Activated naive CD8-positive, alpha-beta T cell treated with anti-CD3 and anti-CD28 coated beads, Interleukin-2, amount 50 U/mL, for 16 hours (primary cell): ENCODE measurements around the gene IGLL1.

ENCODE experiments used
- DNase-seq: peaks from one replicate; pipeline ENCODE4 v3.0.0-alpha.2; 2020; ENCODE audit warnings: low read depth, low spot score

Gene IGLL1

DNA sequence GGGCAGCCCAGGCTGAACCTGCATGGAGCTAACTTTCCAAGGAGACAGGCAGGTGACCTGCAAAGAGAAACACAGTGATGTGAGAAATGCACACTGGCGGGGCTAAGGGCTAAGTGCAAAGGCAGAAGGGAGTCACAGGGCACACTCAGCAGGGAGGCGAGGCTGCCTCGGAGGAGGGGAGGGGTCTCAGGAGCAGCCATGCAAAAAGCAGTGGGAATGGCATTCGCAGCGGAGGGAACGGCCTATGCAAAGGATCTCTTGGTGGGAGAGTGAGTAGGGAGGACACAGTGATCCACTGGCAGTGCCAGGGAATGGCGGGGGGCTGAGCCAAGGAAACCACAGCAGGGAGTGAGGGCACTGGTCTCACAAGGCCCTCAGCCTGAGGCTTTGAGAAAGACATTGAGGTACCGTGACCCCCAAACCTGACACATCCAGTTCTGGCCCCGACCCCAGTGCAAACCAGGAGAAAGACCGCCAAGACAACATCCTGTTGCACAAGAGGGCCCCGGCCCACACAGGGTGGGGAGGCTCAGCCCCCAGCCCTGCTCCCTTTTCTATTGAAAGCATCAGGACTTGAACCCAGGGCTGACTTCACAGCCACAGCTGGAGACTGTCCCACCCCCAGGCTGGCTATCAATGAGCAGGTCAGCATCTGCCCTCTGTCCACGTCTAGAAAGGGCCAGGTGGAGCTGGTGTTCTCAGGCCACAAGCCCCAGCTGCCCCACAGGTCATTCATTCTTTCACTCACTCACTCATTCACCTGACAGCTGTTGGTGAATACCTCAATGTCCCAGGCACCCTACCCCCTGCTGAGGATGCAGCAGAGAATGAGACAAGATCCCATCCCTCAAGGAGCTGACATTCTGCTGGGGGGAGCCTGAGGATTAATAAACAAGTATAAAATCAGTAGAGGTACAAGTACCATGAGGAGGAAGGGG is 50.7 kb downstream of the IGLL1 start:
- DNase-seq = no peak

DNA sequence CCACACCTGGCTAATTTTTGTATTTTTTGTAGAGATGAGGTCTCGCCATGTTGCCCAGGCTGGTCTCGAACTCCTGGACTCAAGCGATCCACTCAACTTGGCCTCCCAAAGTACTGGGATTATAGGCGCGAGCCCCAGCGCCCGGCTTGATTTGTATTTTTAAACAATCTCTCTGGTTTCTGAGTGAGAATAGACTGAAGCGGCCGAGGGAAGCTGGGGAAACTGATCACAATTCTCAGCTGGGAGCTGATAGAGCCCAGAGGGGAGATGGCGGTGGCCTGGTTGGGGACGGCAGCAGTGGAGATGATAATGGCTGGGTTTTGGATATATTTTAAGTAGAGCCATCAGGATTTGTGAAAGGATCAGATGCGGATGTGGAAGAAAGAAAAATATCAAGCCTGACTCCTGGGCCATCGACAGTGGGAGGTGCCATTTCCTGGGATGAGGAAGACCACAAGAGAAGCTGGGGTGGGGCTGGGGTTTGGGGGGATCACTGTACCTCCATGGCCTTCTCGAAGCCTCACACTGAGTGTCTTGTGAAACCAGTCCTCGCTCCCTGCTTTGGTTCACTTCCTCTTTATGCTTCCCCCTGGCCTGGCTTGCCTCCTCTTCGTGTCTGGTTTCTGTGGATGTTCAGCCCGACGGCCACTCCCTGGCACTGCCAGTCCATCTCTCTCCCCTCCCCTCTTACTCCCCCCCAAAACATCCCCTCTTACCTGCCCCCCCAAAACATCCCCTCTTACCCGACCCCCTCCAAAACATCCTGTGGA is 51.9 kb downstream of the IGLL1 start:
- no peak for DNase-seq

DNA sequence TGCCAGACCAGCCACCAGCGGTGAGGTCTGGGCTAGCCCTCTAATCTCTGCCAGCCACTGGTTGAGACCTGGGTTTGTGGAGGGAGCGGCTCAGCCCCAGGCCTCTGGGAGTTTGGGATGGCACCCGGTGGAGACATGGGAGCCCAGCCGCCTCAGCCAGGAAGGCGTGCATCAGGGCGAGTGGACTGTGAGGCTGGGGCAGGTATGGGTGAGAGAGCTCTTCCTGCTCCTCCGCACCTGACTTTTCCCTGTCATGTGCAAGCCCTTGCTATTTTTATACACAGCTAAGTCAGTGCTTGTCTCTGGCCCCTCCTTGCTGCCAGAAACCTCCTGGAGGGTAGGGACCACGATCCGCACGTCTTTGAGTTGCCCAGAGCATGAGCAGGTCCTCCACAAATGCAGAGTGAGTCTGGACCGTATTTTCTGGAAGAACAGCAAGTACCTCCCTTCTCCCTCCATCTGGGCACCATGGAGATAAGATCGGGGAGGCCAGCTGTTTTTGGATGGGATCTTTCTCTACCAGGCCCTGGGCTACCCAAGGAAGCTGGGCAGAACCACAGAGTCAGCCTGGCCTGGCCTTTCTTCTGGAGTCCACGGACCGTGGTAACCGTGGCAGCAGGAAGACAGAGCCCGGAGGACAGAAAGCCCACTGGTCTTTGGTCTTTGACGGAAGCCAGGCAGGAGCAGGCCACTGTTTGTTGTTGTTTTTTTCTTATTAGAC is 53.3 kb downstream of the IGLL1 start:
- DNase-seq = no peak

DNA sequence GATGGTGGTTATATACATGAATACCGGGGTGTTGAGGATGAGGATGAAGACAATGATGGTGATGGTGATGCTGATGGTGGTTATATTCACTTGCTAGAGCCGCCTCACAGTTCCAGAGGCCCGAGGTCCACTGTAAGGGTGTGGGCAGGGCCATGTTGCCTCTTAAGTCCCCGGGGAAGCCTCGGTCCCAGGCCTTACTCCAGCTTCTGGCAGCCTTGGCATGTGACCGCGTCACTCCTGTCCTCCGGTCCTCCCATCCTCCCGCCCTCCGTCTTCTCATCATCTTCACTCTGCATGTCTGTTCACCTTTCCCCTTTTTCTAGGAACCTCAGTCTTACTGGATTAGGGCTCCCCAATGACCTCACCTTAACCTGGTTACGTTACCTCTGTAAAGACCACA is 54.6 kb downstream of the IGLL1 start:
- DNase-seq = no peak

DNA sequence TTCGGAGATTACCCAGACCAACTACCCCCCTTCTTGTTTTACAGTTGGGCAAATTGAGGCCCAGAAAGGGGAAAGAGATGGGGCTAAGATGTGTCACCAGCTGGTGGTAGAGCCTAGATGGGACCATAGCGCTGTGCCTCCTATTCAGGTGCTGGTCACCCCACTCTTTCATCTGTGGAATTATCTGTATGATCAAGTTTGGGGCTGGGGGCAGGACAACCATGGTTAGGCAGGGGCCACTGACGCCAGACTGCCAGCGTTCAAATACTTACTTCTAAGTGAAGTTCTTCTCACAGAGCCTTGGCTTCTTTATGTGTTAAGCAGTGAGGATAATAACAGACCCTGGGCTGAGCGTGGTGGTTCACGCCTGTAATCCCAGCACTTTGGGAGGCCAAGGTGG is 55.9 kb downstream of the IGLL1 start:
- no peak for DNase-seq

DNA sequence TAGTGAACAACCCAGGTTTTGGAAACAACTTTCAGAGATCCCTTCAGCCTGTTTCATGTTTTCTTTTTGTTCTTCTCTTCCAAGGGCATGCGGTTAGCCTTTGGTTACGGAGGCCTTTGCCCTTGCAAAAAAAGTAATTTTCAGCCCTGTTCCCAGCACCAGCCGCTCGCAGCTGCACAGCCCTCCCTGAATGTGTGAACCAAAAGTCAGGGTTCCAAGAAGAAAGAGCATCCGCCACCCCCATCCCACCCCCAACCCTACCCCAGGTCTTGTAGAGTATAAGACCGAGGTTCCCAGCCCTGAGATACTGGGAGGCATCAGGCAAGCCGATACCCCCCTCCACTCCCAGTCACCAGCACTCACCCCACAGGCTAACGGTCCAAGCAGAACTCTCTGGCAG is 56.4 kb downstream of the IGLL1 start:
- no peak for DNase-seq
